Muscle layer of duodenum (tissue), 2 donors: ENCODE measurements around the gene SLC6A1.

Source experiments
- H3K27ac ChIP-seq: one replicate; pipeline ENCODE4 v1.7.0; 2013; ENCODE audit warnings: mild to moderate bottlenecking, low read length
- H3K27me3 ChIP-seq: one replicate; pipeline ENCODE4 v1.7.0; 2013; ENCODE audit warnings: low read depth, mild to moderate bottlenecking, control low read depth, low read length
- H3K36me3 ChIP-seq, 2 donors: one replicate each; pipeline ENCODE4 v1.7.0; 2013; ENCODE audit warnings: low read length in 2 of 2, control low read depth in 1 of 2, mild to moderate bottlenecking in 1 of 2; ENCODE audit not compliant: insufficient read depth in 2 of 2, control insufficient read depth in 1 of 2
- H3K4me1 ChIP-seq, 2 donors: one replicate each; pipeline ENCODE4 v1.7.0; 2013; ENCODE audit warnings: low read length in 2 of 2, mild to moderate bottlenecking in 2 of 2, control low read depth in 1 of 2, moderate library complexity in 1 of 2; ENCODE audit not compliant: insufficient read depth in 2 of 2, control insufficient read depth in 1 of 2
- H3K4me3 ChIP-seq, 2 donors: one replicate each; pipeline ENCODE4 v1.7.0; 2013; ENCODE audit warnings: low read length in 2 of 2, low read depth in 1 of 2, mild to moderate bottlenecking in 1 of 2
- H3K9me3 ChIP-seq, 2 donors: one replicate each; pipeline ENCODE4 v1.7.0; 2013; ENCODE audit warnings: low read length in 2 of 2, control low read depth in 1 of 2, mild to moderate bottlenecking in 1 of 2; ENCODE audit not compliant: control insufficient read depth in 1 of 2
- donor health status: healthy.

Gene SLC6A1

GRCh38 chr3:10992017-10992942 is at the start of gene SLC6A1:
SLC6A1 (plus strand) TSS chr3:10992748; CDS start chr3:11017212, 24,464 bp downstream.
- Histone ChIP-seq H3K4me1 (peaks cover 0 to 14% of the 10 kb centered on the region in 2 donors), H3K27me3 (peaks cover 44% of the 10 kb centered on the region), H3K27ac (no peak within 1 kb of the TSS)

GRCh38 chr3:10944866-10945265 is 47.7 kb upstream of the SLC6A1 start:
- Histone ChIP-seq H3K27me3 (no peaks in the 10 kb centered on the region), H3K9me3 (no peaks in the 10 kb centered on the region), H3K36me3 (no peaks in the 10 kb centered on the region)

More at GRCh38 chr3:10992017-10992942, at the start of gene SLC6A1:
- Histone ChIP-seq H3K36me3 (no peaks in the 10 kb centered on the region), H3K4me3 (peak within 1 kb of the TSS; percentile 8 to 61), H3K9me3 (no peaks in the 10 kb centered on the region)

DNA sequence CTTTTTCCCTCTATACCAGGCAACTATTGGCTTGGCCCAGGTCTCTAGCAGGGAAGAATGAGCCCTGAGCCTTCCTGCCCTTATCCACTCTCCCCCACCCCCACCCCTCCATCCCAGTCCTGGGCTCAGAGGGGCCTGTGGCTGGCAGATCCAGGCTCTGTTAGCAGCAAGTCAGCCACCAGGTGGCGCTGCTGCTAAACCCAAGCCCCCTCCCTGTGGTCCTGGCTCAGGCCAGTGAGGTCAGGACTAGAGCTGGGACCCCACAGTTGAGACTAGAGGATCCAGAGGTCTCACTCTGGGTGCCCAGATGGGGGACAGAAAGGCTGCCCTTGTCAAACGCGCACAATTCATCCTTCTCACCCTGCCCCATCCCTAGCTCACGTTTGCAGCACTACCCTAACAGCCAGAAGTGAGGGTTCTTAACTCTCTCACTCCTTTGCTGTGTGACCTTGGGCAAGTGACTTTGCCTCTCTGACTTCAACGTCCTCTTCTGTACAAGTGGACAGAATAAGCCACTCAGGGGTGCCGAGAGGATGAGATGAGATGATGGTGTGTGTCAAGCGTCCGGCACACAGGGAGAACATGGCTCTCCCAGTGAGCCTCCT is 46.8 kb upstream of the SLC6A1 start:
- no peak overlapping the region for H3K4me3 ChIP-seq
- H3K9me3 ChIP-seq, result no peaks in the 10 kb centered on the region
- no peaks in the 10 kb centered on the region for H3K27me3 ChIP-seq
- H3K27ac ChIP-seq, result no peak overlapping the region
- no peaks in the 10 kb centered on the region for H3K36me3 ChIP-seq
- no peaks in the 10 kb centered on the region for H3K4me1 ChIP-seq

More at GRCh38 chr3:10944866-10945265, 47.7 kb upstream of the SLC6A1 start:
- Histone ChIP-seq H3K4me3 (no peak overlapping the region), H3K27ac (no peak overlapping the region), H3K4me1 (no peaks in the 10 kb centered on the region)

DNA sequence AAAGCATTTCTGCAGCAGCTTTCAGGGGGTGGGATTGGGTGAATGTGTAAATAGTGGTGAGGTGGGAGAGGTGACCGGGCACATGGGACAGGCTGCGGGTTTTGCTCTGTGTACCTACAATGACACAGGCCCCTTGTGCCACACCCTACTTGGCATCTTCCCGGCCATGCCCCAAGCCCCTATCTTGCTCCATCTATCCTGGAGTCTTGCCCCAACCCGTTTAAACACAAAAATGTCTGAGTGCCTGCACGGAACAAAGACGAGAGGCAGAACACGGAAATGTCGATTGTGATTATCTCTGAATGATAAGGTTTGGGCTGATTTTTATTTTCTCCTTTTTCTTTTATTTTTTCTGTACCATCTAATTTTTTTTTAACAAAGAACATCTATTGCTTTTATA is 46.0 kb upstream of the SLC6A1 start:
- Histone ChIP-seq H3K27me3 (no peaks in the 10 kb centered on the region), H3K36me3 (no peaks in the 10 kb centered on the region), H3K4me1 (no peaks in the 10 kb centered on the region), H3K4me3 (no peak overlapping the region), H3K9me3 (no peaks in the 10 kb centered on the region), H3K27ac (no peak overlapping the region)

GRCh38 chr3:10948326-10948725 is 44.2 kb upstream of the SLC6A1 start:
- H3K9me3 ChIP-seq, result no peaks in the 10 kb centered on the region
- H3K4me1 ChIP-seq, result no peaks in the 10 kb centered on the region
- no peaks in the 10 kb centered on the region for H3K36me3 ChIP-seq
- no peaks in the 10 kb centered on the region for H3K27me3 ChIP-seq
- H3K4me3 ChIP-seq, result no peak overlapping the region
- H3K27ac ChIP-seq, result no peak overlapping the region

GRCh38 chr3:10949197-10949596 is 43.4 kb upstream of the SLC6A1 start:
- Histone ChIP-seq H3K9me3 (no peaks in the 10 kb centered on the region), H3K36me3 (no peaks in the 10 kb centered on the region), H3K27ac (no peak overlapping the region), H3K27me3 (no peaks in the 10 kb centered on the region), H3K4me1 (no peaks in the 10 kb centered on the region), H3K4me3 (no peak overlapping the region)

GRCh38 chr3:10950476-10951294 is 41.9 kb upstream of the SLC6A1 start:
- Histone ChIP-seq H3K36me3 (no peaks in the 10 kb centered on the region), H3K27ac (no peak overlapping the region), H3K27me3 (no peaks in the 10 kb centered on the region), H3K4me1 (no peaks in the 10 kb centered on the region), H3K9me3 (no peaks in the 10 kb centered on the region), H3K4me3 (no peak overlapping the region)

- Histone ChIP-seq H3K4me3 (no peak overlapping the region), H3K4me1 (peaks cover 0 to 4% of the 10 kb centered on the region in 2 donors), H3K9me3 (no peaks in the 10 kb centered on the region), H3K27me3 (no peaks in the 10 kb centered on the region), H3K36me3 (no peaks in the 10 kb centered on the region), H3K27ac (no peak overlapping the region)
These were observed 41.1 kb upstream of the SLC6A1 start for GRCh38 chr3:10951295-10951926.

- Histone ChIP-seq H3K9me3 (no peaks in the 10 kb centered on the region), H3K4me3 (no peak overlapping the region), H3K27me3 (no peaks in the 10 kb centered on the region), H3K4me1 (peaks cover 0 to 14% of the 10 kb centered on the region in 2 donors), H3K36me3 (no peaks in the 10 kb centered on the region), H3K27ac (no peak overlapping the region)
These were observed 40.0 kb upstream of the SLC6A1 start for GRCh38 chr3:10952525-10952924.

DNA sequence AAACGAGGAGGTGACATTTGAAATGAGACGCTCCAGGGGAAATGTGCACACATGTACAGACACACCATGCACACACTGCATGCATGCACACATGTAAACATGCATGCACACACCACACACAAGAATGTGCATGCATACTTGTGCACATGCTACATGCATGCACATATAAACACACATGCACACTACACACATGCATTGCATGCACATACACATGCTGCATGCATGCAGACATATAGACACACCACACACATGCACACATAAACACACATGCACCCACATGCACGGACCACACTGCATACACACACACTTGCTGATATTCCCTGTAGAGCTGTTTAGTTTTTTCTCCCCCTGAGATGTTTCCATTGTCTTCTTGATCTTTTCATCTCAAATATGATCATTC is 37.8 kb upstream of the SLC6A1 start:
- H3K27me3 ChIP-seq, result no peaks in the 10 kb centered on the region

More for the DNA sequence above, 37.8 kb upstream of the SLC6A1 start:
- Histone ChIP-seq H3K4me3 (no peak overlapping the region), H3K36me3 (no peaks in the 10 kb centered on the region), H3K4me1 (peaks cover 0 to 14% of the 10 kb centered on the region in 2 donors), H3K9me3 (no peaks in the 10 kb centered on the region), H3K27ac (no peak overlapping the region)
